ENCODE results near the gene STN1.

GRCh38 chr10:103928784-103929183 lies 10.8 kb upstream of the STN1 start:
- TF ChIP-seq RXRA (IDR thresholded peaks at IDR 0.05; ENCODE audit: borderline replicate concordance, low read depth) (no peak), CTCF (IDR thresholded peaks at IDR 0.05) (no peak), NFIC (IDR thresholded peaks at IDR 0.05; ENCODE audit: borderline replicate concordance) (no peak)
